Neuronal stem cell (in vitro differentiated cells): ENCODE measurements around the gene TRIM3.

Experiments used
- DNase-seq: peaks from one replicate; pipeline ENCODE4 v3.0.0-alpha.2; 2013; ENCODE audit warnings: low spot score
- H2AFZ ChIP-seq: one replicate; pipeline ENCODE4 v1.6.1; 2013; ENCODE audit warnings: mild to moderate bottlenecking, low read length, inconsistent platforms
- H2AK5ac ChIP-seq: 2 replicates; pipeline ENCODE4 v1.6.1; 2013; ENCODE audit warnings: low read depth, mild to moderate bottlenecking, inconsistent platforms, low read length, moderate library complexity, mixed read lengths
- H2BK120ac ChIP-seq: 2 replicates; pipeline ENCODE4 v1.6.1; 2013; ENCODE audit warnings: low read depth, mild to moderate bottlenecking, inconsistent platforms, low read length, moderate library complexity, mixed read lengths
- H2BK12ac ChIP-seq: one replicate; pipeline ENCODE4 v1.6.1; 2013; ENCODE audit warnings: low read length, inconsistent platforms
- H2BK15ac ChIP-seq: 2 replicates; pipeline ENCODE4 v1.6.1; 2013; ENCODE audit warnings: mild to moderate bottlenecking, low read length, inconsistent platforms, mixed read lengths
- H2BK5ac ChIP-seq: one replicate; pipeline ENCODE4 v1.6.1; 2013; ENCODE audit warnings: inconsistent platforms, mild to moderate bottlenecking, low read length, moderate library complexity
- H3K14ac ChIP-seq: one replicate; pipeline ENCODE4 v1.6.1; 2013; ENCODE audit warnings: low read length, inconsistent platforms
- H3K18ac ChIP-seq: 2 replicates; pipeline ENCODE4 v1.6.1; 2013; ENCODE audit warnings: low read length, inconsistent platforms
- H3K23ac ChIP-seq: 2 replicates; pipeline ENCODE4 v1.6.1; 2013; ENCODE audit warnings: low read depth, mild to moderate bottlenecking, mixed read lengths, low read length, inconsistent platforms; ENCODE audit not compliant: poor library complexity
- H3K27ac ChIP-seq: replicated peaks from 3 replicates; pipeline ENCODE4 v1.5.1; 2013; ENCODE audit warnings: low read length, inconsistent platforms
- H3K27me3 ChIP-seq, 3 experiments: 2 replicates each; pipeline ENCODE4 v1.6.1; 2013; ENCODE audit warnings: low read length in 3 of 3, mild to moderate bottlenecking in 2 of 3, inconsistent platforms in 1 of 3, low read depth in 1 of 3, mixed read lengths in 1 of 3, moderate library complexity in 1 of 3; ENCODE audit not compliant: control insufficient read depth in 3 of 3, insufficient read depth in 3 of 3
- H3K36me3 ChIP-seq, 2 donors: replicated peaks in 1 of 2; 2 replicates each; pipeline ENCODE4 v1.6.1; 2013; ENCODE audit warnings: low read length in 2 of 2; ENCODE audit not compliant: control insufficient read depth in 2 of 2, insufficient read depth in 2 of 2
- H3K4ac ChIP-seq: 2 replicates; pipeline ENCODE4 v1.6.1; 2013; ENCODE audit warnings: inconsistent platforms, mild to moderate bottlenecking, low read length, moderate library complexity
- H3K4me1 ChIP-seq, 2 donors: 1 replicate in 1 of 2; 2 replicates in 1 of 2; pipeline ENCODE4 v1.6.1; 2013; ENCODE audit warnings: low read length in 2 of 2, low read depth in 1 of 2; ENCODE audit not compliant: control insufficient read depth in 2 of 2, insufficient read depth in 1 of 2
- H3K4me2 ChIP-seq: one replicate; pipeline ENCODE4 v1.6.1; 2013; ENCODE audit warnings: mild to moderate bottlenecking, low read length, inconsistent platforms; ENCODE audit not compliant: insufficient read depth, poor library complexity, severe bottlenecking
- H3K4me3 ChIP-seq, 2 donors: 2 replicates each; pipeline ENCODE4 v1.5.1; 2013; ENCODE audit warnings: low read length in 2 of 2, mild to moderate bottlenecking in 2 of 2, inconsistent platforms in 1 of 2, moderate library complexity in 1 of 2
- H3K79me1 ChIP-seq: one replicate; pipeline ENCODE4 v1.6.1; 2013; ENCODE audit warnings: low read depth, mild to moderate bottlenecking, inconsistent platforms, low read length, moderate library complexity
- H3K9ac ChIP-seq: one replicate; pipeline ENCODE4 v1.6.1; 2013; ENCODE audit warnings: mild to moderate bottlenecking, low read depth, low read length, inconsistent platforms; ENCODE audit not compliant: poor library complexity
- H3K9me3 ChIP-seq, 2 donors: replicated peaks in 1 of 2; 2 replicates each; pipeline versions ENCODE3 to v1.6.1; 2013; ENCODE audit warnings: low read length in 2 of 2, mild to moderate bottlenecking in 2 of 2, inconsistent platforms in 1 of 2, low read depth in 1 of 2, mixed read lengths in 1 of 2, moderate library complexity in 1 of 2; ENCODE audit not compliant: control insufficient read depth in 2 of 2, insufficient read depth in 1 of 2
- H4K8ac ChIP-seq: one replicate; pipeline ENCODE4 v1.6.1; 2013; ENCODE audit warnings: low read depth, mild to moderate bottlenecking, inconsistent platforms, low read length, moderate library complexity
- H4K91ac ChIP-seq: one replicate; pipeline ENCODE4 v1.6.1; 2013; ENCODE audit warnings: low read length, low read depth, mild to moderate bottlenecking, inconsistent platforms; ENCODE audit not compliant: poor library complexity
- WGBS, 2 donors: extraction: QIAGEN DNeasy Blood & Tissue Kit; methylation state at CpG; one replicate each; pipeline ENCODE4 v1.1.7; 2013; ENCODE audit warnings: missing lambda C conversion rate in 2 of 2, mixed read lengths in 1 of 2; ENCODE audit not compliant: insufficient read length in 2 of 2, insufficient replicate concordance in 1 of 2; ENCODE audit errors: extremely low coverage in 2 of 2; 5-methylcytosine and 5-hydroxymethylcytosine counted together

TRIM3 gene

GRCh38 chr11:6516865-6517264, 43.1 kb upstream of the TRIM3 start:
- no peak overlapping the region for H3K4me2 ChIP-seq
- H2BK15ac ChIP-seq = no peak overlapping the region
- H4K8ac ChIP-seq = no peak overlapping the region
- no peak overlapping the region for H2BK12ac ChIP-seq
- H3K4me3 ChIP-seq = no peak overlapping the region
- H3K23ac ChIP-seq = no peak overlapping the region
- peaks cover 10 to 55% of the 10 kb centered on the region in 2 donors for H3K36me3 ChIP-seq
- no peaks in the 10 kb centered on the region for H3K27me3 ChIP-seq
- H3K18ac ChIP-seq = no peak overlapping the region
- no peak overlapping the region for H4K91ac ChIP-seq
- no peak overlapping the region for H2AFZ ChIP-seq
- no peak overlapping the region for H2BK5ac ChIP-seq
- H3K79me1 ChIP-seq = no peaks in the 10 kb centered on the region
- H2AK5ac ChIP-seq = no peak overlapping the region
- no peak overlapping the region for H3K14ac ChIP-seq
- H3K9ac ChIP-seq = no peak overlapping the region
- no peak overlapping the region for H2BK120ac ChIP-seq
- no peak overlapping the region for H3K4ac ChIP-seq
- H3K4me1 ChIP-seq = peaks cover 0 to 2% of the 10 kb centered on the region in 2 donors
- H3K27ac ChIP-seq = no peak overlapping the region
- no peak for DNase-seq
- H3K9me3 ChIP-seq = peaks cover 1 to 9% of the 10 kb centered on the region in 2 donors

GRCh38 chr11:6505577-6506240, 32.0 kb upstream of the TRIM3 start:
- H3K9ac ChIP-seq = no peak overlapping the region
- no peak overlapping the region for H4K91ac ChIP-seq
- no peak overlapping the region for H2BK120ac ChIP-seq
- no peak overlapping the region for H2BK12ac ChIP-seq
- no peak overlapping the region for H3K4me3 ChIP-seq
- H2BK5ac ChIP-seq = no peak overlapping the region
- no peak overlapping the region for H3K23ac ChIP-seq
- no peak overlapping the region for H2AK5ac ChIP-seq
- H3K14ac ChIP-seq = no peak overlapping the region
- DNase-seq = no peak
- H3K27ac ChIP-seq = no peak overlapping the region
- H2AFZ ChIP-seq = no peak overlapping the region
- no peaks in the 10 kb centered on the region for H3K27me3 ChIP-seq
- H3K18ac ChIP-seq = no peak overlapping the region
- peaks cover 3 to 40% of the 10 kb centered on the region in 2 donors for H3K36me3 ChIP-seq
- no CpG with 5 or more reads among the region's 2 CpGs for WGBS, 2 donors
- H3K9me3 ChIP-seq = no peaks in the 10 kb centered on the region
- no peak overlapping the region for H3K4ac ChIP-seq
- H3K4me2 ChIP-seq = no peak overlapping the region
- H4K8ac ChIP-seq = no peak overlapping the region
- no peaks in the 10 kb centered on the region for H3K79me1 ChIP-seq
- H3K4me1 ChIP-seq = no peaks in the 10 kb centered on the region
- no peak overlapping the region for H2BK15ac ChIP-seq

GRCh38 chr11:6504166-6504565, 30.4 kb upstream of the TRIM3 start:
- Histone ChIP-seq H2AK5ac (no peak overlapping the region), H3K14ac (no peak overlapping the region), H3K36me3 (peaks cover 3 to 32% of the 10 kb centered on the region in 2 donors), H3K23ac (no peak overlapping the region), H2AFZ (no peak overlapping the region), H3K27ac (no peak overlapping the region), H4K91ac (no peak overlapping the region), H3K27me3 (no peaks in the 10 kb centered on the region), H3K79me1 (no peaks in the 10 kb centered on the region), H2BK15ac (no peak overlapping the region), H3K4me3 (no peak overlapping the region), H3K4me2 (no peak overlapping the region), H3K4ac (no peak overlapping the region), H4K8ac (no peak overlapping the region), H2BK12ac (no peak overlapping the region), H3K4me1 (no peaks in the 10 kb centered on the region), H3K18ac (no peak overlapping the region), H3K9ac (no peak overlapping the region), H2BK5ac (no peak overlapping the region), H2BK120ac (no peak overlapping the region), H3K9me3 (no peaks in the 10 kb centered on the region)
- no CpG with 5 or more reads among the region's 3 CpGs for WGBS, 2 donors
- no peak for DNase-seq

GRCh38 chr11:6502382-6502781, 28.6 kb upstream of the TRIM3 start:
- Histone ChIP-seq H2BK120ac (no peak overlapping the region), H4K8ac (no peak overlapping the region), H3K27me3 (no peaks in the 10 kb centered on the region), H2BK15ac (no peak overlapping the region), H2AK5ac (no peak overlapping the region), H3K18ac (no peak overlapping the region), H3K4me3 (no peak overlapping the region), H3K9me3 (no peaks in the 10 kb centered on the region), H3K4me2 (no peak overlapping the region), H3K14ac (no peak overlapping the region), H3K4ac (no peak overlapping the region), H3K27ac (no peak overlapping the region), H3K9ac (no peak overlapping the region), H3K79me1 (no peaks in the 10 kb centered on the region), H3K4me1 (no peaks in the 10 kb centered on the region), H2AFZ (no peak overlapping the region), H4K91ac (no peak overlapping the region), H2BK12ac (no peak overlapping the region), H3K23ac (no peak overlapping the region), H3K36me3 (peaks cover 14 to 45% of the 10 kb centered on the region in 2 donors), H2BK5ac (no peak overlapping the region)
- DNase-seq = no peak
- no CpG with 5 or more reads among the region's 3 CpGs for WGBS, 2 donors
